ENCODE data around the gene ATXN1.
"Not testable (repeated sequence)": the region's sequence is repeated elsewhere in the genome, so short reads cannot be mapped to it uniquely, and the experiment has no call there.

ATXN1 gene

GRCh38 chr6:16619777-16620176, 141.5 kb downstream of the ATXN1 start:
- H3K9me3 ChIP-seq: no peaks in the 10 kb centered on the region
- intact Hi-C loops (cut with DNase I; ENCODE audit: low total_unique reads): no loop called here
- H3K27me3 ChIP-seq: no peaks in the 10 kb centered on the region
- no peak for TF ChIP-seq CTCF (IDR thresholded peaks at IDR 0.05)
- H3K4me3 ChIP-seq: no peak overlapping the region
- H3K27ac ChIP-seq: no peak overlapping the region
- peaks cover 0 to 19% (median 2%) of the 10 kb centered on the region in 4 donors for H3K4me1 ChIP-seq
- no peak for DNase-seq
- no peaks in the 10 kb centered on the region for H3K36me3 ChIP-seq

DNA sequence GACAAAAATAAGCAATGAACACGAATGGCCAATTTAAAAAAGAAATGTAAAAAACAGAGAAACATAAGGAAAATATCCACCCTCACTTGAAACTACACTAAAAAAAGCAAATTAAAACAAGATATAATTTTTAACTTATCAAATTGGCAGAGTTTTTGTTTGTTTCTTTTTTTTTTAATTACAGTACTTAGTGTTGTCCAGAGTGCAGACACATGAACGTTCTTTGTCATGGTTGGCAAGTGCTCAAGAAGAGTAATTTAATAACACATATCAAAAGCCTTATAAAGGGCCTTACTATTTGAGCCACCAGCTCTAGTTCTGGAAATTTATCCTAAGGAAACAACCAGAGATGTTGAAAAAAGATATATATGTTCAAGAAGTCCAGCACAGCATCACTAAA, 142.3 kb downstream of the ATXN1 start:
- H3K27ac ChIP-seq: no peak overlapping the region
- H3K36me3 ChIP-seq: no peaks in the 10 kb centered on the region
- DNase-seq: no peak
- intact Hi-C loops (cut with DNase I; ENCODE audit: low total_unique reads): no loop called here
- peaks cover 0 to 15% (median 2%) of the 10 kb centered on the region in 4 donors for H3K4me1 ChIP-seq
- TF ChIP-seq CTCF (IDR thresholded peaks at IDR 0.05): no peak
- no peaks in the 10 kb centered on the region for H3K27me3 ChIP-seq
- H3K4me3 ChIP-seq: no peak overlapping the region
- no peaks in the 10 kb centered on the region for H3K9me3 ChIP-seq

- H3K27ac ChIP-seq; H3K36me3 ChIP-seq; DNase-seq; H3K27me3 ChIP-seq; H3K9me3 ChIP-seq; intact Hi-C loops (cut with DNase I; ENCODE audit: low total_unique reads); H3K4me1 ChIP-seq; H3K4me3 ChIP-seq: not testable (repeated sequence)
Observed at GRCh38 chr6:16615215-16615614, 146.0 kb downstream of the ATXN1 start.

DNA sequence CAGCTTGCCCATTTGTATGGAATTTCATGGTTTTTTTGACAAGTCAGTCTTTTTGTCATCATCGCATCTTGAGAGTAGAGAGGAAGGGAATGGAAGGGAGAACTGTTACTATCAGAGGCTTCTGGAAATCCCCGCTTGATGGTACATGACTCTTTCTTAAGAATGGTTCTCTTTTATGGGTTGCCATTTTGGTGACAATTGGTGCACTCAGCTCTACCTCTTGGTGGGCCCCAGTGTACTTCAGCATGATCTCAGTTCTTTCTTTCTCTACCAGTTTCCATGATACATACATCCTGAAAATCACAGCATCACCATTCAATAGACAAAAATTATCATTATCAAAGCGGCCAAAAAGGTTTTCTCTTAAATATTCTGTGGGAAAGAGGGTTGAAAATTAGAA, 147.1 kb downstream of the ATXN1 start:
- DNase-seq; H3K9me3 ChIP-seq; intact Hi-C loops (cut with DNase I; ENCODE audit: low total_unique reads); H3K27ac ChIP-seq; H3K4me1 ChIP-seq; H3K27me3 ChIP-seq; H3K36me3 ChIP-seq; H3K4me3 ChIP-seq: not testable (repeated sequence)

DNA sequence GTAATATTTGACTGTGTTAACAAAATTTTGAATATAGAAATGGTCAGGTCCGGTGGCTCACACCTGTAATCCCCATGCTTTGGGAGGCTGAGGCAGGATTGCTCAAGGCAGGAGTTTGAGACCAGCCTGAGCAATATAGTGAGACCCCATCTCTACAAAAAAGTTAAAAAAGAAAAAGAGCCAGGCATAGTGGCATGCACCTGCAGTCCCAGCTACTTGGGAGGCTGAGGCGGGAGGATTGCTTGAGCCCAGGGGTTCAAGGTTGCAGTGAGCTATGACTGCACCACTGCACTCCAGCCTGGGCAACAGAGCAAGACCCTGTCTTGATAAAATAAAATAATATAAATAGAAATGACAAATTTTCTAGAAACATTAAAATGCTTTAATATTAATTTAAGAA, 147.8 kb downstream of the ATXN1 start:
- intact Hi-C loops (cut with DNase I; ENCODE audit: low total_unique reads); H3K27ac ChIP-seq; H3K36me3 ChIP-seq; H3K4me1 ChIP-seq; H3K4me3 ChIP-seq; H3K27me3 ChIP-seq; H3K9me3 ChIP-seq; DNase-seq: not testable (repeated sequence)

- Histone ChIP-seq H3K27ac (no peak overlapping the region), H3K36me3 (peaks cover 0 to 5% (median 0%) of the 10 kb centered on the region in 3 donors), H3K9me3 (no peaks in the 10 kb centered on the region), H3K4me1 (no peaks in the 10 kb centered on the region), H3K27me3 (no peaks in the 10 kb centered on the region), H3K4me3 (no peak overlapping the region)
- TF ChIP-seq CTCF (IDR thresholded peaks at IDR 0.05): no peak
- DNase-seq: no peak
- intact Hi-C loops (cut with DNase I; ENCODE audit: low total_unique reads): no loop called here
Observed at GRCh38 chr6:16608444-16608843, 152.8 kb downstream of the ATXN1 start.

DNA sequence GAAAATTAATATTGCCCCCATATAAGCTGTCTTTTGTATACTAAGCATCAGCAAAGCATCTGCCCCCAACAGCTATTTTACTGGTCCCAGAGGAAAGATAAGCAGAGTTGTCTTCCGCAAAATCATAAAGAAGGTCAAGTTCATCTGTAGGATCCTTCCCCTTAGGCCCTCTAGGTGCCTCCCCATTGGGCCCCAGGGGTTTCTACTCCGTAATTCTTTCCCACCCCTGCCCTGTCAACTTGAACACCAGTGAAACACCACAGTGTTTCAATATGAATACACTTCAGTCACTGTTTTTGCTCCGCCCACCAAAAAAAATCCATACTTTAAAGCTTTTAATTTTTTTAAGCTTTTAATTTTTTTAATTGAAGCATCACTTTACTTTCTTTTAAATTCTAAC, 159.2 kb downstream of the ATXN1 start:
- no peaks in the 10 kb centered on the region for H3K27me3 ChIP-seq
- no peak for DNase-seq
- no peak overlapping the region for H3K27ac ChIP-seq
- no peaks in the 10 kb centered on the region for H3K9me3 ChIP-seq
- H3K4me1 ChIP-seq: no peaks in the 10 kb centered on the region
- intact Hi-C loops (cut with DNase I; ENCODE audit: low total_unique reads): no loop called here
- H3K36me3 ChIP-seq: peaks cover 0 to 5% (median under 1%) of the 10 kb centered on the region in 3 donors
- no peak for TF ChIP-seq CTCF (IDR thresholded peaks at IDR 0.05)
- no peak overlapping the region for H3K4me3 ChIP-seq

Data from tibial artery (tissue), 4 donors.